Astrocyte of the spinal cord (primary cell): ENCODE data around the gene ZMIZ1.

Source experiments
- DNase-seq: peaks from one replicate; pipeline ENCODE4 v3.0.0; 2011; ENCODE audit warnings: low read depth, low spot score
- H3K4me3 ChIP-seq: 2 replicates; pipeline ENCODE4 v1.5.1; 2011; ENCODE audit warnings: low read depth, mild to moderate bottlenecking, low read length, moderate library complexity
- CTCF ChIP-seq: IDR thresholded peaks from 2 replicates; pipeline ENCODE4 v1.5.1; 2012; ENCODE audit warnings: low read depth, mild to moderate bottlenecking, low read length, inconsistent platforms
- in situ Hi-C: cut with HindIII; loops from 2 replicates; pipeline ENCODE4 v1.10.0; 2017; ENCODE audit warnings: low sequenced_read_pairs

ZMIZ1 gene

DNA sequence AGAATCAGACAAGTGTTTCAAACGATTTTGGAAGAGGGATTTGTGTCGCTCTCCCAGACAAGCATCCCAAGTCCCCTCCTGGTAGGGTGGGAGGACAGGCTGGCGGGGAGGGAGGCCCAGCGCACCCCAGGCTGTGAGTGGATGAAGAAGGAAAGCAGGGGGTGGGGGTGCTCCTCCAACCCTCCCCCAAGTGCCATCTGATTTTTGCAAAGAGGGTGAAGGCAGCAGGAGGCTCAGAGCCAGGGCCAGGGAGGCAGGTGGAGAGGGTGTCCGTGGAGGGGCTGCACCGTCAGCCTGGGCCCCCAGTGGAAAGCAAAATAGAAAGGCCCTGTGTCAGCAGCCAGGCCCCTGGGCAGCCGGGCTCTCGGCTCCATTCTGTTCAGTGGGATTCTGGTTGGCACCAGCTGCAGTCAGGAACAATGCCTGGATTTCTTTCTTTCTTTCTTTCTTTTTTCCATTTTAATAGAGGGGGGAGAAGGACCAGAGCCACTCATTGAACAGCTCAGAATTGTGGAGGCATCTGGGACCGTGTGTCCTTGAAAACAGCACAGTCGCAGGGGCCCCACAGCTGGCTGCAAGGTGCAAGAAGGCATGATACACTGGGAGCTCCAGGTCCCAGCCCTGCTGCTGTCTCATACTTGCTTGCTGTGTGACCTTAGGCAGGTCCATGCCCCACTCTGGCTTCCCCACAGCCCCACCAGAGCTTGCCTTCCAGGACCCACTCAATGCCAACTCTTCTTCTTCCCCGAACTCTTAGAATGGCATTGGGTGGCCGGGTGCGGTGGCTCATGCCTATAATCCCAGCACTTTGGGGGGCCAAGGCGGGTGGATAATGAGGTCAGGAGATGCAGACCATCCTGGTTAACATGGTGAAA is 7.1 kb upstream of the ZMIZ1 start:
- no peak overlapping the region for H3K4me3 ChIP-seq
- TF ChIP-seq CTCF = no peak
- in situ Hi-C loops = loop anchor here (25.0 kb wide), 1 partner anchor 124 kb away; no protein-coding TSS in a partner anchor
- DNase-seq = no peak

GRCh38 chr10:79063071-79063491 is 5.7 kb upstream of the ZMIZ1 start:
- DNase-seq = no peak
- in situ Hi-C loops = loop anchor here (25.0 kb wide), 1 partner anchor 126 kb away; no protein-coding TSS in a partner anchor
- no peak overlapping the region for H3K4me3 ChIP-seq
- no peak for TF ChIP-seq CTCF

DNA sequence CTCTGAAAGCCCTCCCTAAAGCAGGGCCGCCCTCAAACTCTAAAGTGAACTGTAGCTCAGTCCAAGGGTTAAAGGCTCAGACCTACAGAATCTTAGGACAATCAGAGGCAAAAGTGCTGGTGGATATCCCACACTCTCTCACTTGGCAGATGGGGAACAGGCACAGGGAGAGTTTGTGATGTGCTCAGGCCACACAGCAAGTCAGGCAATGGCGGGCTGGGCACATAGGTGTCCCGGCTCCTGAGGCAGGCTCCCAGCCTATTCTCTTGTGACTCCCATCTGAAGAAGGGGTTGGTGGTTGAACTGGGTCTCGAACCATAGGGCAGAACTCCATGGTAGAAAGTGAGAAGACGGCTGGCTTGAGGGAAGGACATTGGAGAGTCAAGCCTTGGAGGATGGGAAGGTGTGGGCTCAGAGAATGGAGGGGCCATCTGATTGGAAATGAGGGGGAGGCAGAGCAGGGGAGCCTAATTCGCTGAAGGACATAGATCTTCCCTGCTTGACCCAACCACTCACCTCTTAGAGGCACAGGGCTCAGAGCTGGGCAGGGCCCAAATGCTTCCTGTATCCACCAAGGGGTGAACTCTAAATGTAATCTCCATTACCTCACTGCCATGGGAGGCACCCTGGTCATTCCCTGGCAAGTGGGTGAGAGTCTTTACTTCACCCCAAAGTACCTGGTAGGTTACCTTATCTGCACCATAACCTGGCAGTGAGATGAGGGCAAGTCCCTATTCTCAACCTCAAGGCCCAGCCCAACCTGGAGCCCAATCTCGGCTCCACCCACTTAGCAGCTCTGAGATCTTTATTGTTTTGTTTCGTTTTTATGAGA is 4.9 kb upstream of the ZMIZ1 start:
- no peak for DNase-seq
- no peak for TF ChIP-seq CTCF
- in situ Hi-C loops = loop anchor here (25.0 kb wide), 1 partner anchor 127 kb away; no protein-coding TSS in a partner anchor
- H3K4me3 ChIP-seq = no peak overlapping the region

DNA sequence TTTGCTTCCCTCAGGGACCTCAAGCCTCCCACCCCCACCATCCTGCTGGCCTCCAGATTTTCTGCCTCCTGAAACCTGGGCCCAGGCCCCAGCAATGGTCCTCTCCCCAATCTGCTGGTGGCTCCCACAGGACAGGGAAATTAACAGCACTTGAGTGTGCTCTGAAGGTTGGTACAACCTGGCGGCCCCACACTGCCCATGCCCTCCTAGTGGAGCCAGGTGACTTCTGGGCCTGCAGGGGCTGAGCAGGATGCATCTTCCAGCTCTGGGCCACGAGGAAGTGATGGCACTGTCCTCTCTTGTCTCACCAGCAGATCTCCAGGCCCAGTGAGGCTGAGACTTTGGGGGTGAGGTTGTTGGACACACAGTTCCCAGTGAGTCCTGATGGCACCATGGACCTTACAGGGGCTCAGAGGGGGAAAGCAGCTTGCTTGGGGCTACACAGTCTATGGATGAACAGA is 3.6 kb upstream of the ZMIZ1 start:
- no peak overlapping the region for H3K4me3 ChIP-seq
- TF ChIP-seq CTCF = no peak
- in situ Hi-C loops = loop anchor here (25.0 kb wide), 1 partner anchor 128 kb away; no protein-coding TSS in a partner anchor
- no peak for DNase-seq

GRCh38 chr10:79065853-79066252 is 2.9 kb upstream of the ZMIZ1 start:
- TF ChIP-seq CTCF = no peak
- in situ Hi-C loops = loop anchor here (25.0 kb wide), 1 partner anchor 129 kb away; no protein-coding TSS in a partner anchor
- no peak overlapping the region for H3K4me3 ChIP-seq
- no peak for DNase-seq
